Smooth muscle cell (in vitro differentiated cells): ENCODE results near the gene USP54. TPM values are rescaled to one million over a fixed set of nuclear protein-coding genes. Genes with fewer than 3 reads are reported as not detected.
A peak's percentile ranks its signal among the peaks of the same experiment; 100 is the strongest.

Experiments used
- DNase-seq: peaks from one replicate; lab custom pipeline; 2025; ENCODE audit not compliant: unreplicated experiment; lab: John Stamatoyannopoulos, UW
- H2AFZ ChIP-seq: fragments of 200-600 bp; sonication (generic); 2 replicates; pipeline ENCODE4 v1.6.0; 2016; ENCODE audit warnings: antibody characterized with exemption, low read depth, mild to moderate bottlenecking
- H3F3A ChIP-seq: fragments of 200-600 bp; sonication (generic); 2 replicates; pipeline ENCODE4 v1.6.0; 2017; ENCODE audit warnings: antibody characterized with exemption, low read depth
- H3K27ac ChIP-seq: fragments of 200-600 bp; sonication (generic); 2 replicates; pipeline ENCODE4 v1.5.1; 2016; ENCODE audit warnings: low read depth, mild to moderate bottlenecking
- H3K27me3 ChIP-seq: fragments of 200-600 bp; sonication (generic); 2 replicates; pipeline ENCODE4 v1.6.1; 2016; ENCODE audit warnings: low read depth, mild to moderate bottlenecking
- H3K36me3 ChIP-seq: fragments of 200-600 bp; sonication (generic); 2 replicates; pipeline ENCODE4 v1.5.1; 2016; ENCODE audit warnings: low read depth
- H3K4me1 ChIP-seq: fragments of 200-600 bp; sonication (generic); 2 replicates; pipeline ENCODE4 v1.5.1; 2016; ENCODE audit warnings: low read depth
- H3K4me2 ChIP-seq: fragments of 200-600 bp; sonication (generic); 2 replicates; pipeline ENCODE4 v1.6.0; 2016; ENCODE audit warnings: mild to moderate bottlenecking
- H3K4me3 ChIP-seq: fragments of 200-600 bp; sonication (generic); 2 replicates; pipeline ENCODE4 v1.5.1; 2016; ENCODE audit warnings: mild to moderate bottlenecking
- H3K79me2 ChIP-seq: fragments of 200-600 bp; sonication (generic); 2 replicates; pipeline ENCODE4 v1.6.0; 2016; ENCODE audit warnings: low read depth, mild to moderate bottlenecking
- H3K9ac ChIP-seq: fragments of 200-600 bp; sonication (generic); 2 replicates; pipeline ENCODE4 v1.6.0; 2016; ENCODE audit warnings: low read depth
- H3K9me3 ChIP-seq: fragments of 200-600 bp; sonication (generic); replicated peaks from 2 replicates; pipeline ENCODE4 v1.5.1; 2016; ENCODE audit warnings: low read depth
- H4K20me1 ChIP-seq: fragments of 200-600 bp; sonication (generic); 2 replicates; pipeline ENCODE4 v1.6.0; 2016; ENCODE audit warnings: low read depth
- CTCF ChIP-seq: fragments of 200-600 bp; sonication (generic); IDR thresholded peaks from 2 replicates; pipeline ENCODE4 v1.5.1; 2017; ENCODE audit warnings: borderline replicate concordance, mild to moderate bottlenecking, antibody characterized with exemption; ENCODE audit not compliant: insufficient read depth, poor library complexity, severe bottlenecking
- WGBS: methylation state at CpG from one replicate; pipeline ENCODE4 v1.1.7; 2016; ENCODE audit warnings: low lambda C conversion rate; 5-methylcytosine and 5-hydroxymethylcytosine counted together
- polyA plus RNA-seq: library from polyadenylated mRNA; unstranded; fragments of >200 nt; fragmentation: Nextera tagmentation; extraction: Ambion mirVana; gene quantifications from 2 replicates; pipeline ENCODE4 v1.2.1, GENCODE V29; 2016
- total RNA-seq: library from RNA; depleted of rRNA; stranded (reverse); fragments of >200 nt; gene quantifications from 2 replicates; pipeline ENCODE4 v1.2.3, GENCODE V29; 2014

The USP54 gene
- total and polyA plus RNA-seq, 2 experiments from 2014 or later, result 3.1 to 8.2 TPM

GRCh38 chr10:73494877-73495225, 96.3 kb downstream of the USP54 start:
- Histone ChIP-seq H3K4me2 (peak overlapping the region; percentile 99), H3K4me1 (peaks cover 22% of the 10 kb centered on the region), H3K9ac (peak overlapping the region; percentile 96), H3K9me3 (no peaks in the 10 kb centered on the region), H3K79me2 (peaks cover 55% of the 10 kb centered on the region), H3K36me3 (no peaks in the 10 kb centered on the region), H3K27me3 (no peaks in the 10 kb centered on the region), H3K27ac (peak overlapping the region; percentile 94), H3K4me3 (peak overlapping the region; percentile 98), H4K20me1 (peaks cover 43% of the 10 kb centered on the region), H2AFZ (peak overlapping the region; percentile 87), H3F3A (peaks cover 8% of the 10 kb centered on the region)
- no peak for TF ChIP-seq CTCF
- 0% methylated on average over 2 of the region's 2 CpGs for WGBS
- no peak for DNase-seq

- H3K9me3 ChIP-seq, result no peaks in the 10 kb centered on the region
- peak overlapping the region; percentile 98 for H3K4me3 ChIP-seq
- peaks cover 22% of the 10 kb centered on the region for H3K4me1 ChIP-seq
- H4K20me1 ChIP-seq, result peaks cover 50% of the 10 kb centered on the region
- peaks cover 61% of the 10 kb centered on the region for H3K79me2 ChIP-seq
- H3K27ac ChIP-seq, result peak overlapping the region; percentile 94
- H3F3A ChIP-seq, result peaks cover 8% of the 10 kb centered on the region
- no peak overlapping the region for H3K9ac ChIP-seq
- no peak overlapping the region for H2AFZ ChIP-seq
- WGBS, result 95% methylated on average over 15 of the region's 15 CpGs
- no peaks in the 10 kb centered on the region for H3K36me3 ChIP-seq
- H3K4me2 ChIP-seq, result peak overlapping the region; percentile 99
- no peak for TF ChIP-seq CTCF
- no peaks in the 10 kb centered on the region for H3K27me3 ChIP-seq
- no peak for DNase-seq
Measured at GRCh38 chr10:73494213-73494612, 96.9 kb downstream of the USP54 start.

- peaks cover 8% of the 10 kb centered on the region for H3F3A ChIP-seq
- peak overlapping the region; percentile 94 for H3K27ac ChIP-seq
- no peak for TF ChIP-seq CTCF
- H3K4me2 ChIP-seq, result peak overlapping the region; percentile 99
- H3K27me3 ChIP-seq, result no peaks in the 10 kb centered on the region
- WGBS, result 53% methylated on average over 2 of the region's 2 CpGs
- H3K9ac ChIP-seq, result no peak overlapping the region
- no peak overlapping the region for H2AFZ ChIP-seq
- peaks cover 65% of the 10 kb centered on the region for H3K79me2 ChIP-seq
- peaks cover 54% of the 10 kb centered on the region for H4K20me1 ChIP-seq
- H3K9me3 ChIP-seq, result no peaks in the 10 kb centered on the region
- H3K36me3 ChIP-seq, result no peaks in the 10 kb centered on the region
- peaks cover 22% of the 10 kb centered on the region for H3K4me1 ChIP-seq
- peak overlapping the region; percentile 98 for H3K4me3 ChIP-seq
- no peak for DNase-seq
Measured at GRCh38 chr10:73493781-73494180, 97.4 kb downstream of the USP54 start.

- no peak overlapping the region for H3K4me3 ChIP-seq
- no peak for DNase-seq
- peaks cover 82% of the 10 kb centered on the region for H4K20me1 ChIP-seq
- no peak overlapping the region for H3K4me2 ChIP-seq
- H3K4me1 ChIP-seq, result no peaks in the 10 kb centered on the region
- H3F3A ChIP-seq, result no peaks in the 10 kb centered on the region
- peaks cover 96% of the 10 kb centered on the region for H3K79me2 ChIP-seq
- H2AFZ ChIP-seq, result no peak overlapping the region
- H3K9me3 ChIP-seq, result no peaks in the 10 kb centered on the region
- H3K27ac ChIP-seq, result no peak overlapping the region
- no peaks in the 10 kb centered on the region for H3K27me3 ChIP-seq
- no peak for TF ChIP-seq CTCF
- WGBS, result 92% methylated on average over 4 of the region's 4 CpGs
- no peaks in the 10 kb centered on the region for H3K36me3 ChIP-seq
- H3K9ac ChIP-seq, result no peak overlapping the region
Measured at GRCh38 chr10:73486601-73487000, 104.5 kb downstream of the USP54 start.
